Measurements from ENCODE around the gene MAPKAPK5.

GRCh38 chr12:111881716-111882115 is 39.7 kb downstream of the MAPKAPK5 start:
- no peak for TF ChIP-seq PTBP1 (IDR thresholded peaks at IDR 0.05; ENCODE audit: low read depth, low read length, poor library complexity, severe bottlenecking)
- TF ChIP-seq CSRNP1 (CRISPR knock-in tag; IDR thresholded peaks at IDR 0.05), result no peak
- no peak for TF ChIP-seq ARID3A (IDR thresholded peaks at IDR 0.05; ENCODE audit: low read depth, low read length)
- TF ChIP-seq ZBTB26 (CRISPR knock-in tag; IDR thresholded peaks at IDR 0.05; ENCODE audit: borderline replicate concordance), result no peak
- TF ChIP-seq KDM5A (IDR thresholded peaks at IDR 0.05; ENCODE audit: borderline replicate concordance, low read length), result no peak
- TF ChIP-seq NR2F2 (IDR thresholded peaks at IDR 0.05; ENCODE audit: borderline replicate concordance, low read depth), result no peak
- TF ChIP-seq BHLHE40 (IDR thresholded peaks at IDR 0.05; ENCODE audit: low read length), result no peak

Measured in HepG2 (cell line).